Measurements from ENCODE around the gene PDIA2.

The PDIA2 gene

GRCh38 chr16:259226-259625 is 23.7 kb upstream of the PDIA2 start:
- DNase-seq (ENCODE audit: low read depth) = no peak
- no peak overlapping the region for H3K4me3 ChIP-seq (ENCODE audit: low read length)
- TF ChIP-seq CTCF (conservative IDR thresholded peaks at IDR 0.05; ENCODE audit: low read depth, low read length) = no peak

GRCh38 chr16:259814-260253 is 23.1 kb upstream of the PDIA2 start:
- no peak for DNase-seq (ENCODE audit: low read depth)
- no peak for TF ChIP-seq CTCF (conservative IDR thresholded peaks at IDR 0.05; ENCODE audit: low read depth, low read length)
- H3K4me3 ChIP-seq (ENCODE audit: low read length) = no peak overlapping the region

GRCh38 chr16:260326-260725 is 22.6 kb upstream of the PDIA2 start:
- no peak overlapping the region for H3K4me3 ChIP-seq (ENCODE audit: low read length)
- TF ChIP-seq CTCF (conservative IDR thresholded peaks at IDR 0.05; ENCODE audit: low read depth, low read length) = no peak
- DNase-seq (ENCODE audit: low read depth) = no peak

- no peak for DNase-seq (ENCODE audit: low read depth)
- no peak for TF ChIP-seq CTCF (conservative IDR thresholded peaks at IDR 0.05; ENCODE audit: low read depth, low read length)
- no peak overlapping the region for H3K4me3 ChIP-seq (ENCODE audit: low read length)
Measured at GRCh38 chr16:261031-261691, 21.8 kb upstream of the PDIA2 start.

GRCh38 chr16:262121-262745 is 20.7 kb upstream of the PDIA2 start:
- H3K4me3 ChIP-seq (ENCODE audit: low read length) = no peak overlapping the region
- no peak for DNase-seq (ENCODE audit: low read depth)
- TF ChIP-seq CTCF (conservative IDR thresholded peaks at IDR 0.05; ENCODE audit: low read depth, low read length) = no peak

- no peak for TF ChIP-seq CTCF (conservative IDR thresholded peaks at IDR 0.05; ENCODE audit: low read depth, low read length)
- no peak for DNase-seq (ENCODE audit: low read depth)
- H3K4me3 ChIP-seq (ENCODE audit: low read length) = no peak overlapping the region
Measured at GRCh38 chr16:263182-263774, 19.7 kb upstream of the PDIA2 start.

GRCh38 chr16:263944-264343 is 19.0 kb upstream of the PDIA2 start:
- no peak for TF ChIP-seq CTCF (conservative IDR thresholded peaks at IDR 0.05; ENCODE audit: low read depth, low read length)
- no peak for DNase-seq (ENCODE audit: low read depth)
- H3K4me3 ChIP-seq (ENCODE audit: low read length) = no peak overlapping the region
